HCT116 (cell line): ENCODE results near the gene KLK1. TPM values are rescaled to one million over a fixed set of nuclear protein-coding genes. Genes with fewer than 3 reads are reported as not detected.

Source experiments
- ATAC-seq: fragments of 200-7000 bp; cut with Tn5 transposase; 2 replicates; pipeline ENCODE4 v1.9.1; 2020; ENCODE audit warnings: mild to moderate bottlenecking, moderate library complexity
- BruUV-seq: library from RNA; stranded (reverse); fragments of 400-500 nt; replicated peaks from 2 replicates; lab custom pipeline; 2021; lab: Mats Ljungman, UMichigan
- CTCF ChIA-PET: fragments of 300-600 bp; sonication (Branson Sonifier 250); formaldehyde crosslinking; loops from one replicate; lab custom pipeline; 2021; ENCODE audit warnings: antibody characterized with exemption; lab: Charles Lee
- POLR2A ChIA-PET: fragments of 300-600, 350-600 bp; sonication (Branson Sonifier 250); formaldehyde crosslinking; loops from one replicate; lab custom pipeline; 2021; ENCODE audit warnings: antibody characterized with exemption; lab: Charles Lee
- RAD21 ChIA-PET, 2 experiments: fragments of 300-600 bp; sonication (Branson Sonifier 250); formaldehyde crosslinking; loops; one replicate each; lab custom pipeline; 2023; ENCODE audit warnings: low total read pairs in 2 of 2; ENCODE audit not compliant: uncharacterized antibody in 2 of 2, unreplicated experiment in 2 of 2, low non-redundant PET in 1 of 2; lab: Charles Lee
- DNase-seq: peaks from one replicate; pipeline ENCODE4 v3.0.0-alpha.2; 2010; ENCODE audit warnings: low read depth, low spot score
- H2AFZ ChIP-seq: fragments of 200-600 bp; shearing (Covaris generic), sonication (generic); 2 replicates; pipeline ENCODE4 v1.6.1; 2017; ENCODE audit warnings: low read depth, mixed run types, mixed read lengths, antibody characterized with exemption, low read length; ENCODE audit not compliant: poor library complexity, severe bottlenecking
- H3K27ac ChIP-seq: 2 replicates; pipeline ENCODE4 v1.5.1; 2012; ENCODE audit warnings: low read depth, low read length
- H3K27me3 ChIP-seq: fragments of 200-600 bp; sonication (generic); 2 replicates; pipeline ENCODE4 v1.6.1; 2016; ENCODE audit warnings: mixed run types, low read length, mixed read lengths; ENCODE audit not compliant: insufficient read depth
- H3K36me3 ChIP-seq, 2 experiments: fragments of 200-500 bp in 1 of 2; fragments of 200-600 bp in 1 of 2; sonication (Bioruptor generic) in 1 of 2; sonication (generic) in 1 of 2; 2 replicates each; pipeline versions ENCODE4 v1.5.1 to v1.6.1; 2014 to 2016; ENCODE audit warnings: low read length in 2 of 2, inconsistent platforms in 1 of 2, mixed read lengths in 1 of 2, mixed run types in 1 of 2; ENCODE audit not compliant: insufficient read depth in 2 of 2, control insufficient read depth in 1 of 2
- H3K4me1 ChIP-seq, 2 experiments: fragments of 200-600 bp in 1 of 2; sonication (generic) in 1 of 2; 2 replicates each; pipeline versions ENCODE4 v1.5.1 to v1.6.1; 2012 to 2017; ENCODE audit warnings: low read length in 2 of 2, inconsistent platforms in 1 of 2, mild to moderate bottlenecking in 1 of 2, mixed read lengths in 1 of 2, mixed run types in 1 of 2, moderate library complexity in 1 of 2; ENCODE audit not compliant: insufficient read depth in 2 of 2, control insufficient read depth in 1 of 2
- H3K4me2 ChIP-seq: fragments of 200-600 bp; sonication (generic); 2 replicates; pipeline ENCODE4 v1.6.1; 2017; ENCODE audit warnings: mixed run types, low read length, mixed read lengths
- H3K4me3 ChIP-seq, 2 experiments: fragments of 200-600 bp in 1 of 2; sonication (generic) in 1 of 2; replicated peaks in 1 of 2; 2 replicates each; pipeline ENCODE4 v1.5.1; 2011 to 2016; ENCODE audit warnings: low read length in 2 of 2, control low read depth in 1 of 2, low read depth in 1 of 2, mild to moderate bottlenecking in 1 of 2, mixed read lengths in 1 of 2, mixed run types in 1 of 2
- H3K79me2 ChIP-seq: fragments of 200-600 bp; sonication (generic); 2 replicates; pipeline ENCODE4 v1.6.1; 2017; ENCODE audit warnings: mild to moderate bottlenecking, mixed run types, low read length, moderate library complexity, mixed read lengths; ENCODE audit not compliant: insufficient read depth
- H3K9ac ChIP-seq: fragments of 200-600 bp; sonication (generic); 2 replicates; pipeline ENCODE4 v1.6.1; 2016; ENCODE audit warnings: low read length, mixed read lengths
- H3K9me2 ChIP-seq: fragments of 200-600 bp; sonication (generic), shearing (Covaris generic); 2 replicates; pipeline ENCODE4 v1.6.1; 2017; ENCODE audit warnings: mixed run types, mild to moderate bottlenecking, moderate library complexity; ENCODE audit not compliant: insufficient read depth
- H3K9me3 ChIP-seq, 2 experiments: fragments of 200-500 bp in 1 of 2; fragments of 200-600 bp in 1 of 2; sonication (Bioruptor generic) in 1 of 2; sonication (generic) in 1 of 2; 2 replicates each; pipeline ENCODE4 v1.6.1; 2014 to 2017; ENCODE audit warnings: low read length in 2 of 2, mixed read lengths in 2 of 2, inconsistent platforms in 1 of 2, low read depth in 1 of 2, mild to moderate bottlenecking in 1 of 2, mixed run types in 1 of 2, moderate library complexity in 1 of 2; ENCODE audit not compliant: control insufficient read depth in 1 of 2, insufficient read depth in 1 of 2
- H4K20me1 ChIP-seq: fragments of 200-600 bp; sonication (generic), shearing (Covaris generic); 2 replicates; pipeline ENCODE4 v1.6.1; 2017; ENCODE audit warnings: mixed run types, mild to moderate bottlenecking, moderate library complexity; ENCODE audit not compliant: insufficient read depth
- EGR1 ChIP-seq: IDR thresholded peaks from 2 replicates; pipeline ENCODE4 v1.6.1; 2012; ENCODE audit warnings: low read depth
- POLR2A ChIP-seq: IDR thresholded peaks from 2 replicates; pipeline ENCODE4 v1.7.0; 2011; ENCODE audit warnings: borderline replicate concordance; ENCODE audit not compliant: insufficient read depth, insufficient read length; ENCODE audit errors: extremely low read depth
- POLR2AphosphoS5 ChIP-seq: IDR thresholded peaks from 2 replicates; pipeline ENCODE4 v1.6.1; 2011; ENCODE audit warnings: mild to moderate bottlenecking, low read depth, low read length, moderate library complexity
- SRF ChIP-seq: IDR thresholded peaks from 2 replicates; pipeline ENCODE4 v1.6.1; 2012; ENCODE audit warnings: low read depth
- YY1 ChIP-seq: IDR thresholded peaks from 2 replicates; pipeline ENCODE4 v1.6.1; 2011; ENCODE audit warnings: low read length, low read depth, moderate library complexity, mild to moderate bottlenecking; ENCODE audit not compliant: insufficient replicate concordance; ENCODE audit errors: extremely low read depth
- ZBTB33 ChIP-seq: IDR thresholded peaks from 2 replicates; pipeline ENCODE4 v1.6.1; 2011; ENCODE audit warnings: mild to moderate bottlenecking, low read length, moderate library complexity; ENCODE audit not compliant: insufficient replicate concordance; ENCODE audit errors: extremely low read depth
- ZFX ChIP-seq: fragments of 450-650 bp; IDR thresholded peaks from 2 replicates; pipeline ENCODE4 v1.6.1; 2017
- intact Hi-C: fragments of 100-400 bp; cut with micrococcal nuclease; formaldehyde crosslinking; loops from 2 replicates; pipeline ENCODE4 v1.10.0; 2022
- total RNA-seq: library from RNA; stranded (reverse); gene quantifications from one replicate; pipeline ENCODE4 v1.2.1, GENCODE V29; 2021; ENCODE audit not compliant: unreplicated experiment
- TF ChIP-seq, protein P1 (sequence below): IDR thresholded peaks from 2 replicates; pipeline ENCODE4 v1.6.1; 2012
- TF ChIP-seq, protein P2 (sequence below), 3 experiments: fragments of 200-600 bp in 1 of 3; sonication (generic) in 1 of 3; IDR thresholded peaks in 2 of 3; conservative IDR thresholded peaks in 1 of 3; 2 replicates each; pipeline ENCODE4 v1.5.1; 2012 to 2017; ENCODE audit warnings: low read depth in 2 of 3, low read length in 2 of 3, antibody characterized with exemption in 1 of 3, borderline replicate concordance in 1 of 3, control low read depth in 1 of 3, mild to moderate bottlenecking in 1 of 3, mixed read lengths in 1 of 3, mixed run types in 1 of 3, moderate library complexity in 1 of 3; ENCODE audit not compliant: insufficient read depth in 1 of 3

The KLK1 gene
- total RNA-seq, 1 experiment from 2014 or later: 3.3 TPM

GRCh38 chr19:50798659-50799546 is 24.7 kb downstream of the KLK1 start:
- ChIA-PET RAD21 (no interaction called here), POLR2A (no interaction called here), CTCF (no interaction called here)
- BruUV-seq: no TSS peak
- H3K79me2 ChIP-seq: peaks cover 64% of the 10 kb centered on the region
- DNase-seq: no peak
- H3K4me3 ChIP-seq: no peak overlapping the region
- no peak for ATAC-seq
- intact Hi-C loops: no loop called here
- H3K36me3 ChIP-seq: peaks cover 43 to 64% of the 10 kb centered on the region in 2 experiments
- H3K9me3 ChIP-seq: no peaks in the 10 kb centered on the region
- H3K9me2 ChIP-seq: no peaks in the 10 kb centered on the region
- H3K27ac ChIP-seq: peak overlapping the region; percentile 15; the same call in 1 of the 2 replicates
- no peak overlapping the region for H3K9ac ChIP-seq
- H3K4me2 ChIP-seq: no peak overlapping the region
- H2AFZ ChIP-seq: no peak overlapping the region
- no peaks in the 10 kb centered on the region for H3K27me3 ChIP-seq
- H4K20me1 ChIP-seq: peaks cover 68% of the 10 kb centered on the region; the same call in 1 of the 2 replicates
- TF ChIP-seq POLR2AphosphoS5: 0 out of 2 replicates have a peak, but pooled peaks have one; percentile 8
- TF ChIP-seq YY1: no peak
- TF ChIP-seq, protein P1, sequence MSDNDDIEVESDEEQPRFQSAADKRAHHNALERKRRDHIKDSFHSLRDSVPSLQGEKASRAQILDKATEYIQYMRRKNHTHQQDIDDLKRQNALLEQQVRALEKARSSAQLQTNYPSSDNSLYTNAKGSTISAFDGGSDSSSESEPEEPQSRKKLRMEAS: no peak
- H3K4me1 ChIP-seq: peaks cover 19 to 45% of the 10 kb centered on the region in 2 experiments

DNA sequence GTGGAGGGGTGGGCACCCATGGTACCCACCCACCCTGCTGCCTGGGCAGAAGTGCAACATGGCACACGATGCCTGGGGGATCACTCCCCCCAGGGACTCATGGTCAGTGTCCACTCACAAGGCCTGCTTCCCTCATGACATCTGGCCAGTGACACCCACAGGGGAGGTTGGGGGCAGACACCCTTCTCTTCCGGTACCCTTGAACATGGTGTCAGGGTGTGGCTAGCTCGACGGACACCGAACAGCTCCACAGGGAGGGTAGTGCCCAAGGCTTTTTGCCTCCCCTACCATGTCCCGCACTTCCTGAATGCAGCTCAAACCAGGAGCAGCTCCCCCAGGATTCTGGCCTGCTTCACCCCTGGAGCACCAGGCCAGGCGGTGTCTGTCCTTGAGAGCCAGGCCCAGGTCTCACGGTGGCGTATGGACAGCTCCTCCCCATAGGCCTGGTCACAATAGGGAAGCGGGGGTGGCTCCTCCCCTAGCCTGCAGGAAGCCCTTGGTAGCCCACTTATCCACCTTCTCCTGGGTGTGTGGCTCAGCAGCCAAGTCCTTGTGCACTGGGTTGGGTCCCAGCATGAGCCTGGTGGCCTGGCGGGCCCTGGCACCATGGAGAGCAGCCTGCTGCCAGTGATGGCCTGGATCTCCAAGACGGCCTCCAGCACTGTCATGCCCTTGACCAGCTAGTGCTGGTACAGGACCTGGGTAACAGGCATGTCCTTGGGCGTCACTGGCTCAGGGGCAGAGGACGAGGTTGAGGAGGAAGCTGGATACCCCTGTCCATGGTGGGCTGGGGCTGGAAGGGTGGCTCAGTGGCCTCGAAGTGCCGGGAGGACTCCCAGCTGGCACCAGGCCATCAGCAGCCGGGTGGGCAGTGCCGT is 25.6 kb downstream of the KLK1 start:
- H3K79me2 ChIP-seq: peaks cover 55% of the 10 kb centered on the region
- no peak overlapping the region for H3K4me2 ChIP-seq
- intact Hi-C loops: no loop called here
- H3K27ac ChIP-seq: peak overlapping the region; percentile 15; the same call in 1 of the 2 replicates
- H3K9me3 ChIP-seq: no peaks in the 10 kb centered on the region
- peaks cover 60% of the 10 kb centered on the region; the same call in 1 of the 2 replicates for H4K20me1 ChIP-seq
- H3K9ac ChIP-seq: no peak overlapping the region
- RAD21 ChIA-PET: no interaction called here
- ATAC-seq (no peak), DNase-seq (no peak)
- H3K4me1 ChIP-seq: peaks cover 19 to 44% of the 10 kb centered on the region in 2 experiments
- POLR2A ChIA-PET: interaction anchor here (1.2 to 2.0 kb wide), 2 partner anchors 124 to 220 kb away, joined by 3 to 4 read pairs; no protein-coding TSS in a partner anchor
- H2AFZ ChIP-seq: no peak overlapping the region
- peaks cover 43 to 56% of the 10 kb centered on the region in 2 experiments for H3K36me3 ChIP-seq
- CTCF ChIA-PET: interaction anchor here (0.6 to 1.0 kb wide), 2 partner anchors 124 to 299 kb away, joined by 3 to 4 read pairs; no protein-coding TSS in a partner anchor
- no TSS peak for BruUV-seq
- no peaks in the 10 kb centered on the region for H3K9me2 ChIP-seq
- H3K27me3 ChIP-seq: no peaks in the 10 kb centered on the region
- no peak overlapping the region for H3K4me3 ChIP-seq
- TF ChIP-seq ZBTB33 (no peak), POLR2AphosphoS5 (no peak; the same call in 1 of the 2 replicates), POLR2A (no peak), YY1 (no peak), ZFX (no peak), EGR1 (no peak), SRF (no peak)
- TF ChIP-seq, protein P2, sequence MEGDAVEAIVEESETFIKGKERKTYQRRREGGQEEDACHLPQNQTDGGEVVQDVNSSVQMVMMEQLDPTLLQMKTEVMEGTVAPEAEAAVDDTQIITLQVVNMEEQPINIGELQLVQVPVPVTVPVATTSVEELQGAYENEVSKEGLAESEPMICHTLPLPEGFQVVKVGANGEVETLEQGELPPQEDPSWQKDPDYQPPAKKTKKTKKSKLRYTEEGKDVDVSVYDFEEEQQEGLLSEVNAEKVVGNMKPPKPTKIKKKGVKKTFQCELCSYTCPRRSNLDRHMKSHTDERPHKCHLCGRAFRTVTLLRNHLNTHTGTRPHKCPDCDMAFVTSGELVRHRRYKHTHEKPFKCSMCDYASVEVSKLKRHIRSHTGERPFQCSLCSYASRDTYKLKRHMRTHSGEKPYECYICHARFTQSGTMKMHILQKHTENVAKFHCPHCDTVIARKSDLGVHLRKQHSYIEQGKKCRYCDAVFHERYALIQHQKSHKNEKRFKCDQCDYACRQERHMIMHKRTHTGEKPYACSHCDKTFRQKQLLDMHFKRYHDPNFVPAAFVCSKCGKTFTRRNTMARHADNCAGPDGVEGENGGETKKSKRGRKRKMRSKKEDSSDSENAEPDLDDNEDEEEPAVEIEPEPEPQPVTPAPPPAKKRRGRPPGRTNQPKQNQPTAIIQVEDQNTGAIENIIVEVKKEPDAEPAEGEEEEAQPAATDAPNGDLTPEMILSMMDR (IDR thresholded peaks at IDR 0.05 in 2 of 3, conservative IDR thresholded peaks at IDR 0.05 in 1 of 3; ENCODE audit: borderline replicate concordance in 1 of 3, insufficient read depth in 1 of 3, low read depth in 2 of 3, low read length in 2 of 3): no peak
- TF ChIP-seq, protein P1: no peak
